GM12878 (cell line): Measurements from ENCODE around the gene EEF1B2. TPM values are rescaled to one million over a fixed set of nuclear protein-coding genes. Genes with fewer than 3 reads are reported as not detected.
A peak's percentile ranks its signal among the peaks of the same experiment; 100 is the strongest.

Source experiments
- ATAC-seq: fragments of 200-7000 bp; cut with Tn5 transposase; 3 replicates; pipeline ENCODE4 v1.9.1; 2020; ENCODE audit warnings: mild to moderate bottlenecking, moderate library complexity
- BruUV-seq: library from RNA; stranded (reverse); fragments of 400-500 nt; replicated peaks from 2 replicates; lab custom pipeline; 2021; lab: Mats Ljungman, UMichigan
- CTCF ChIA-PET: fragments of 300-600 bp; sonication (Branson Sonifier 250); formaldehyde crosslinking; extraction: SDS; loops from one replicate; lab custom pipeline; 2021; ENCODE audit warnings: inconsistent platforms; lab: Yijun Ruan, JAX
- POLR2A ChIA-PET: fragments of 350-600 bp; formaldehyde crosslinking; extraction: SDS; loops from one replicate; lab custom pipeline; 2021; ENCODE audit warnings: inconsistent platforms; lab: Charles Lee
- RAD21 ChIA-PET: fragments of 300-600 bp; sonication (Branson Sonifier 250); formaldehyde crosslinking; loops from one replicate; lab custom pipeline; 2023; ENCODE audit warnings: antibody characterized with exemption; ENCODE audit not compliant: unreplicated experiment; lab: Charles Lee
- SMC1A ChIA-PET: fragments of 300-600 bp; sonication (Branson Sonifier 250); formaldehyde crosslinking; loops from one replicate; lab custom pipeline; 2023; ENCODE audit not compliant: unreplicated experiment, uncharacterized antibody; lab: Charles Lee
- DNase-seq: peaks from one replicate; pipeline ENCODE4 v3.0.0-alpha.2; 2011; ENCODE audit warnings: low read depth, low spot score
- FAIRE-seq: peaks from 3 replicates; lab custom pipeline; 2011; peaks lifted over from hg19 to GRCh38; lab: Jason Lieb, UNC
- H2AFZ ChIP-seq: 2 replicates; pipeline ENCODE4 v1.6.0; 2011; ENCODE audit warnings: low read depth, low read length, control low read depth; ENCODE audit not compliant: control insufficient read depth
- H3K27ac ChIP-seq: 2 replicates; pipeline ENCODE4 v1.5.1; 2011; ENCODE audit warnings: control low read depth; ENCODE audit not compliant: control insufficient read depth, insufficient read depth
- H3K27me3 ChIP-seq, 2 experiments: replicated peaks in 1 of 2; 2 replicates each; pipeline versions ENCODE4 v1.6.0 to v1.6.1; 2011; ENCODE audit warnings: low read length in 1 of 2; ENCODE audit not compliant: control insufficient read depth in 2 of 2, insufficient read depth in 2 of 2
- H3K36me3 ChIP-seq, 2 experiments: 2 replicates each; pipeline ENCODE4 v1.5.1; 2011; ENCODE audit warnings: low read length in 1 of 2; ENCODE audit not compliant: control insufficient read depth in 2 of 2, insufficient read depth in 2 of 2
- H3K4me1 ChIP-seq: 2 replicates; pipeline ENCODE4 v1.6.1; 2011; ENCODE audit warnings: mild to moderate bottlenecking, low read length, moderate library complexity, mixed read lengths; ENCODE audit not compliant: control insufficient read depth, insufficient read depth
- H3K4me2 ChIP-seq: 2 replicates; pipeline ENCODE4 v1.6.0; 2011; ENCODE audit warnings: control low read depth; ENCODE audit not compliant: control insufficient read depth, insufficient read depth
- H3K4me3 ChIP-seq: fragments of 200-600 bp; sonication (generic); 2 replicates; pipeline ENCODE4 v1.5.1; 2016
- H3K79me2 ChIP-seq: 2 replicates; pipeline ENCODE4 v1.6.0; 2011; ENCODE audit warnings: low read length; ENCODE audit not compliant: control insufficient read depth, insufficient read depth
- H3K9ac ChIP-seq: 2 replicates; pipeline ENCODE4 v1.8.0; 2011; ENCODE audit warnings: low read length, control low read depth, mixed read lengths; ENCODE audit not compliant: control insufficient read depth, insufficient read depth
- H3K9me3 ChIP-seq: replicated peaks from 3 replicates; pipeline ENCODE4 v1.5.1; 2011; ENCODE audit warnings: mild to moderate bottlenecking, low read length; ENCODE audit not compliant: control insufficient read depth, insufficient read depth
- H4K20me1 ChIP-seq: 2 replicates; pipeline ENCODE4 v1.6.0; 2011; ENCODE audit not compliant: control insufficient read depth, insufficient read depth
- CHD2 ChIP-seq: IDR thresholded peaks from 2 replicates; pipeline ENCODE4 v1.6.1; 2011; ENCODE audit warnings: low read depth, low read length, improper control_type of control experiment, borderline replicate concordance
- CTCF ChIP-seq, 3 experiments: IDR thresholded peaks in 2 of 3; conservative IDR thresholded peaks in 1 of 3; 2 replicates each; pipeline ENCODE4 v1.5.1; 2011; ENCODE audit warnings: low read depth in 3 of 3, low read length in 3 of 3, mild to moderate bottlenecking in 3 of 3, control low read depth in 2 of 3, moderate library complexity in 2 of 3, inconsistent platforms in 1 of 3, mixed read lengths in 1 of 3; ENCODE audit not compliant: control insufficient read depth in 2 of 3, insufficient read depth in 1 of 3; ENCODE audit errors: extremely low read depth in 1 of 3
- FOXK2 ChIP-seq: fragments of 450-650 bp; IDR thresholded peaks from 2 replicates; pipeline ENCODE4 v1.6.1; 2017; ENCODE audit warnings: mild to moderate bottlenecking, moderate library complexity
- POLR2A ChIP-seq: IDR thresholded peaks from 2 replicates; pipeline ENCODE4 v1.6.1; 2011; ENCODE audit warnings: low read depth, mild to moderate bottlenecking, low read length
- RAD21 ChIP-seq: IDR thresholded peaks from 2 replicates; pipeline ENCODE4 v1.6.1; 2011; ENCODE audit warnings: mild to moderate bottlenecking, low read depth, low read length, moderate library complexity; ENCODE audit not compliant: insufficient read depth
- in situ Hi-C: fragments of 300-500 bp; cut with MboI; formaldehyde crosslinking; loops from 9 replicates; pipeline ENCODE4 v1.14.3; 2018; ENCODE audit warnings: mixed read lengths
- intact Hi-C: fragments of 100-400 bp; cut with micrococcal nuclease; formaldehyde crosslinking; loops from one replicate; pipeline ENCODE4 v1.14.2; 2022; ENCODE audit not compliant: unreplicated experiment
- polyA plus RNA-seq, 11 experiments: library from polyadenylated mRNA; depleted of rRNA in 4 of 11; unstranded in 6 of 11; stranded (reverse) in 5 of 11; fragments of >200 nt; fragmentation: Nextera tagmentation in 4 of 11; fragmentation: Illumina TruSeq in 1 of 11; extraction: Ambion mirVana in 4 of 11; extraction: Trizol in 1 of 11; gene quantifications; 1 replicate in 1 of 11; 2 replicates in 10 of 11; pipeline versions ENCODE4 v1.2.1 to v1.2.3, GENCODE V29; 2011 to 2016; ENCODE audit warnings: inconsistent platforms in 2 of 11, missing spikeins in 2 of 11, low read depth in 1 of 11
- total RNA-seq, 4 experiments: library from RNA; depleted of rRNA in 3 of 4; stranded (reverse); fragments of >200 nt in 3 of 4; fragmentation: Illumina TruSeq in 1 of 4; extraction: Trizol in 1 of 4; gene quantifications; 2 replicates each; pipeline versions ENCODE4 v1.2.1 to v1.2.3, GENCODE V29; 2013 to 2021
- TF ChIP-seq, protein P1 (sequence below): fragments of 450-650 bp; formaldehyde crosslinking; IDR thresholded peaks from 2 replicates; pipeline ENCODE4 v1.4.0; 2022; ENCODE audit warnings: mild to moderate bottlenecking, moderate library complexity
- TF ChIP-seq, protein P2 (sequence below): fragments of 450-650 bp; IDR thresholded peaks from 2 replicates; pipeline ENCODE4 v1.6.1; 2017; ENCODE audit warnings: borderline replicate concordance

Gene EEF1B2
- total and polyA plus RNA-seq, 10 of the 15 experiments (the other 5 are each of a cell fraction or from before 2014, with no cell fraction given): 719 to 2,110 (median 1,232) TPM

DNA sequence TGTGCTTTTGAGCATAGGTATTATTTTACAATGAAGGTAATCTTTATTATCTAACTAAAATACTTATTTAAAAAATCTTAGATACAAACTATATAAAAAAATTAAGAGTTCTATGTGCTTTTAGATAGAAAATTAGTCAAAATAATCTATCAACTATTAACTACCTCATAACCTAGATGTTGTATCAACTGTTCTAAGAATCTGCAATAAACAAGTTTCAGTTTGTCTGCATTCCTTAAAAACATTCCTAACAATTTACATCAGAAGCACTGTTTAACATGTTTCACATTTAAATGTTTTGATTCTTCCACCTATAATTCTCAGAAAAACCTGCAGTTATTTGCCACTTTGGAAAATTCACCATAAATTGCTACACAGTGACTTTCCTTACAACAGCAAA lies 33.8 kb upstream of the EEF1B2 start (continued):
- TF ChIP-seq, protein P1, sequence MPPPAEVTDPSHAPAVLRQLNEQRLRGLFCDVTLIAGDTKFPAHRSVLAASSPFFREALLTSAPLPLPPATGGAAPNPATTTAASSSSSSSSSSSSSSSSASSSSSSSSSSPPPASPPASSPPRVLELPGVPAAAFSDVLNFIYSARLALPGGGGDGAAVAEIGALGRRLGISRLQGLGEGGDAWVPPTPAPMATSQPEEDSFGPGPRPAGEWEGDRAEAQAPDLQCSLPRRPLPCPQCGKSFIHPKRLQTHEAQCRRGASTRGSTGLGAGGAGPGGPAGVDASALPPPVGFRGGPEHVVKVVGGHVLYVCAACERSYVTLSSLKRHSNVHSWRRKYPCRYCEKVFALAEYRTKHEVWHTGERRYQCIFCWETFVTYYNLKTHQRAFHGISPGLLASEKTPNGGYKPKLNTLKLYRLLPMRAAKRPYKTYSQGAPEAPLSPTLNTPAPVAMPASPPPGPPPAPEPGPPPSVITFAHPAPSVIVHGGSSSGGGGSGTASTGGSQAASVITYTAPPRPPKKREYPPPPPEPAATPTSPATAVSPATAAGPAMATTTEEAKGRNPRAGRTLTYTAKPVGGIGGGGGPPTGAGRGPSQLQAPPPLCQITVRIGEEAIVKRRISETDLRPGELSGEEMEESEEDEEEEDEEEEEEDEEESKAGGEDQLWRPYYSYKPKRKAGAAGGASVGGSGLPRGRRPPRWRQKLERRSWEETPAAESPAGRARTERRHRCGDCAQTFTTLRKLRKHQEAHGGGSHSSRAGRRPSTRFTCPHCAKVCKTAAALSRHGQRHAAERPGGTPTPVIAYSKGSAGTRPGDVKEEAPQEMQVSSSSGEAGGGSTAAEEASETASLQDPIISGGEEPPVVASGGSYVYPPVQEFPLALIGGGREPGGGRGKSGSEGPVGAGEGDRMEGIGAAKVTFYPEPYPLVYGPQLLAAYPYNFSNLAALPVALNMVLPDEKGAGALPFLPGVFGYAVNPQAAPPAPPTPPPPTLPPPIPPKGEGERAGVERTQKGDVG: no peak
- TF ChIP-seq FOXK2 (no peak), CHD2 (no peak)

DNA sequence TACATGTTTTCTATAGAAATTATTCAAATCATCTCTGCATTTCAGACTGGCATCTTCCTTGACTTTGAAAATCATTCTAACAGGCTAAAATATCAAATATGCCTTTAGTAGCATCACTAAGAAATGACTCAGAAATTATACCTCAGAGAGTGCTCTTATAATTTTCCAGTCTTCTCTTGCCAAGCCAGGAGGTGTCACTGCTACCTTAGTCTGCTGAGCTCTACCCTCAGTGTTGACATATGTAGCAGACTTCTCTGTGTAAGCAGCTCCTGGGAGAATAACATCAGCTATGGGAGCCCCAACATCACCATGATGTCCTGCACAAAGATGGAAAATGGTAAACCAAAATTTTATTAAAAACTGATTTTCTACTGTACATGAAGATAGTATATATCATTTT lies 32.0 kb upstream of the EEF1B2 start:
- H3K4me1 ChIP-seq: no peaks in the 10 kb centered on the region
- ChIA-PET CTCF (interaction anchor here (0.6 to 1.1 kb wide), 3 partner anchors 15 to 105 kb away, joined by 3 read pairs; no protein-coding TSS in a partner anchor), POLR2A (no interaction called here), SMC1A (interaction anchor here (1.2 to 1.6 kb wide), 2 partner anchors 41 to 125 kb away, joined by 3 read pairs; no protein-coding TSS in a partner anchor), RAD21 (interaction anchor here (1.2 kb wide), 1 partner anchor 26 kb away, joined by 3 read pairs; no protein-coding TSS in a partner anchor)
- no peaks in the 10 kb centered on the region for H4K20me1 ChIP-seq
- H3K9me3 ChIP-seq: no peaks in the 10 kb centered on the region
- no peak overlapping the region for H2AFZ ChIP-seq
- peaks cover 2 to 17% of the 10 kb centered on the region in 2 experiments for H3K36me3 ChIP-seq
- TF ChIP-seq CTCF (IDR thresholded peaks at IDR 0.05 in 2 of 3, conservative IDR thresholded peaks at IDR 0.05 in 1 of 3; ENCODE audit: control insufficient read depth in 2 of 3, extremely low read depth in 1 of 3, insufficient read depth in 1 of 3, low read depth in 3 of 3, low read length in 3 of 3) (peak in 2 of 3 experiments; percentile 22 to 25; a peak in 2 of 6 replicates), POLR2A (no peak), RAD21 (0 out of 2 replicates have a peak, but pooled peaks have one; percentile 25)
- TF ChIP-seq, protein P2, sequence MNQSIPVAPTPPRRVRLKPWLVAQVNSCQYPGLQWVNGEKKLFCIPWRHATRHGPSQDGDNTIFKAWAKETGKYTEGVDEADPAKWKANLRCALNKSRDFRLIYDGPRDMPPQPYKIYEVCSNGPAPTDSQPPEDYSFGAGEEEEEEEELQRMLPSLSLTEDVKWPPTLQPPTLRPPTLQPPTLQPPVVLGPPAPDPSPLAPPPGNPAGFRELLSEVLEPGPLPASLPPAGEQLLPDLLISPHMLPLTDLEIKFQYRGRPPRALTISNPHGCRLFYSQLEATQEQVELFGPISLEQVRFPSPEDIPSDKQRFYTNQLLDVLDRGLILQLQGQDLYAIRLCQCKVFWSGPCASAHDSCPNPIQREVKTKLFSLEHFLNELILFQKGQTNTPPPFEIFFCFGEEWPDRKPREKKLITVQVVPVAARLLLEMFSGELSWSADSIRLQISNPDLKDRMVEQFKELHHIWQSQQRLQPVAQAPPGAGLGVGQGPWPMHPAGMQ: no peak
- H3K9ac ChIP-seq: no peak overlapping the region
- DNase-seq: no peak
- H3K27ac ChIP-seq: no peak overlapping the region
- H3K4me2 ChIP-seq: no peak overlapping the region
- no peaks in the 10 kb centered on the region for H3K27me3 ChIP-seq
- no peak for FAIRE-seq
- intact Hi-C loops (no loop called here), in situ Hi-C loops (no loop called here)
- no TSS peak for BruUV-seq
- no peak overlapping the region for H3K4me3 ChIP-seq
- peak; percentile 35; the same call in 1 of the 3 replicates for ATAC-seq
- no peaks in the 10 kb centered on the region for H3K79me2 ChIP-seq
